GM19438 (cell line): ENCODE data around the gene LSAMP.

ENCODE experiments used
- ATAC-seq: cut with Tn5 transposase; IDR thresholded peaks from one replicate; pipeline ENCODE4 v1.9.1; 2021; ENCODE audit warnings: low read depth; ENCODE audit not compliant: unreplicated experiment

Gene LSAMP

DNA sequence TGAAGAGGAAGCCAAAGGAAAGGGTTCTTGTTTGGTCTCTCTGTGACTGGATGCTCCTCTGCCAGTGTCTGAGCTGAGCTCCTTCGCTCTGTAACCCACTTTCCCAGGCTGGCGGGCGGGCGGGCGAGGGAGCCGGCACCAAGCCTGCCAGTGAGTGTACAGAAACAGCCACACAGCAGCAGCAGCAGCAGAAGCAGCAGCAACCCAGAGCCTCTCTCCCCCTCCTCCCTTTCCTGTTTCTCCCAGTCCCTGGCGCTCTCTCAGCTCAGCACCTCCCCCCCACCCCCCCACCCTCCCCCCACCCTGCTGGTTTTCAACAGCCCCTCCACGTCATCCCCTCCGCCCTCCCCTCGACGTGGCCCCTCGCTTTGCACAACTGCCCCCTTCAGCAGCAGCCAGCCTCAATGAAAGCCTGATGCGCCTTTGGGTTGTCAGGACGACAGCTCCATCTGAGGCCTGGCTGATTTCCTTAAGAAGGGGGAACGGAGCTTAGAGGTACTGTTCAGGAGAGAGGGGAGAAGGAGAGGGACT is at the start of gene LSAMP:
Gene LSAMP, minus strand, starts transcription at position 177 of the 531 bp plus-strand sequence.
- no peak for ATAC-seq

DNA sequence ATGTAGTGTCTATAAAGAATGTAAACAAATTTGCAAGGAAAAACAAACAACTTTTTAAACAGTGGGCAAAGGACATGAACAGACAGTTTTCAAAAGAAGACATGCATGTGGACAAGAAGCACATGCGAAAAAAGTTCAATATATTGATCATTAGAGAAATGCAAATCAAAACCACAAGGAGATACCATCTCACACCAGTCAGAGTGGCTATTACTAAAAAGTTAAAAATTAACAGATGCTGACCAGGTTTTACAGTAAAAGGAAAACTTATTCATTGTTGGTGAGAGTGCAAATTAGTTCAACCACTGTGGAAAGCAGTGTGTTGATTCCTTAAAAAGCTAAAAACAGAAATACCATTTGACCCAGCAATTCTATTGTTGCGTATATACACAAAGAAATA is 47.1 kb upstream of the LSAMP start:
- ATAC-seq: no peak

DNA sequence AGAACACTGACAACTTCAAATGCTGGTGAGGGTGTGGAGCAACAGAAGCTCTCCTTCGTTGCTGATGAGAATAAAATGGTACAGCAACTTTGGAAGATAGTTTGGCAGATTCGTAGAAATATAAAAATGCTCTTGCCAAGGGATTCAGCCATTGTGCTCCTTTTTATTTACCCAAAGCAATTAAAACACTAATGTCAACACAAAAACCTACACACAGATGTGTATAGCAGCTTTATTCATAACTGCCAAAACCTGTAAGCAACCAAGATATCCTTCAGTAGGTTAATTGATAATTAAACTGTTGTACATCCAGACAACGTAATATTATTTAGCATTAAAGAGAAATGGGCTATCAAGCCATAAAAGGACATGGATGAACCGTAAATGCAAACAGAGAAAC is 37.8 kb upstream of the LSAMP start:
- ATAC-seq: no peak

DNA sequence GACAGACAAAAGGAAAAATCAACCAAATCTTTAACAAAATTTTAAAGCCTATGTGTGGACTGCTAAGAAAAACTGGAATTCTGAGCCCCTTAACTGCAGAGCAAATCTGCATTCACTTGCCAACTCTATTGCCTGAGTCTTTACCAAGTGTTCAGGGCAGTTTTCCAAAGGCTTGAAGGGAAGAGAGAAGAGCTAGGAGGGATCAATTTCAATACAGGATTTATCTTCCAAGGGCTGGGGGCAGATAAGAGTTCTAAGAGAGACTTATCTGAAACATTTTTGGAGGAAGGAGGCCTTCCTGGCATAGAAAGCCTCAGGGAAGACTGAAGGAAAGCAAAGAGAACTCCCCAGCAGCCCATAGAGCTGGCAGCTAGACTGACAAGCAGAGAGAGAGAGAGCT is 31.4 kb upstream of the LSAMP start:
- ATAC-seq: no peak

DNA sequence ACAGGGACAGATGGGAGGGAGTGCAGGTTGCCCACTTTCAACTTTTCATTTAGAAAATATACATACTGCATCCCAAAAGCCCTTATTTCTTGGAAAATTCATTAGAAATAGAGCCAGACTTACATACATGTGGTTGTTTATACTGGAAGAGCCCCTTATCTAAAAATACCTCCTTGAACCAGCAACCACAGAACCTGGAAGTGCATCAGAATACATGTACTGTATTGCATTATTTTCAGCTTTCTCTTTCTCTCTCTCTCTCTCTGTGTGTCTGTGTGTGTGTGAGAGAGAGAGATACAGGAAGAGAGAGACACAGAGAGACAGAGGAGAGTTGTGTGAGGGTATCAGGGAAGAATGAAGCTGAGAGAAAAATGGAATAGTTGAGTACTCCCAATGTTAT is 29.5 kb upstream of the LSAMP start:
- no peak for ATAC-seq

DNA sequence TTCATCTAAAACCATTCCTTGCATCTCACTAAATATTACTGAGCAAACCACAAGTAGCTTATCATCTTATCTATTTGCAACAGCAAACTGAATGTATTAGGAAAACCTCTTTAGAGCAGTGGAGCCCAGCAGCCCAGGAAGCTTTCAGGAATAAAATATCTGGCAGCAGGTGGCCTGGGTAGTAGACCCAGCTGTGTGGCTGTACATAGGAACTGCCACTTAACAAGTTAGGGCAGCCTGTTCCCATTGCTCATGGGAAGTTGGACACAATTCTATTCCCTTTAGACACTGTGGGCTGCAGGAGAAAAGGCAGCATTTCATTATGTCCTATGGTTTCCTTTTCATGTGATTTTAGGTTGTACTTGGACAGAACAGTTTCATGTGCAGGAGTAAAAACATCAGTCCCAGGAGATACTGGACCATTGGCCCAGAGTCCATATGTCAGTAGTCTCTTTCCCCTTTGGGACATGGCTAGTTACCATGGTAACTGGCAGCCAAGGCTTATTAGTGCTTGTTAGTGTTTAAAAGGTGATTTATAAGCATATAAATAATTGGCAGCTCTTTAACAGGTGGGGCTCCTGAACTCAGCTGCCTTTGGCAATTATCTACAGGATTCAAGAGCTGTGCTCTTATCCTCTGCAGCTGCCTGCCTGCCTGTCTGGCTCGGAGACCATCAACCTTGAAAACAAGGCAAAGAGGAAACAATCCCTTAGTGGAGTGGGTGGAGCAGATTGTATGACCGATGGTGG is 28.9 kb upstream of the LSAMP start:
- ATAC-seq: no peak

DNA sequence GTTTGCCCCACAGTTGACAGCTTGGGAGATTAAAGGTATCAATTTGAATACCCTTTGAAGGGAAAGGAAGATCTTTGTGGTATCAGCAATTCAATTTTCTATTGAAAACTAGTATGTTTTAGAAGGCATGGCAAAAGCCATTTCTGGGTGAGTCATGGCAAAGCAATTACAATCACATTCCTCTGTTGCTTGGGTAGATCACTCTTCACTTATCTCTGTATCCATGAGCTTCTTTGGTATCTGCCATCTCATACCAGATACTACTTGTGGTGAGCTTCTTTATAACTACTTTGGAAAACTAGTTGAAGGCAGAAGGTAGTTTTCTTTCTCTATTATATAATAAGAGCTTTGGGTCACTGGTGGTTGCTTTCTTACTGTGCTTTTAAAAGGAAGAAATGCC is 28.3 kb upstream of the LSAMP start:
- no peak for ATAC-seq

DNA sequence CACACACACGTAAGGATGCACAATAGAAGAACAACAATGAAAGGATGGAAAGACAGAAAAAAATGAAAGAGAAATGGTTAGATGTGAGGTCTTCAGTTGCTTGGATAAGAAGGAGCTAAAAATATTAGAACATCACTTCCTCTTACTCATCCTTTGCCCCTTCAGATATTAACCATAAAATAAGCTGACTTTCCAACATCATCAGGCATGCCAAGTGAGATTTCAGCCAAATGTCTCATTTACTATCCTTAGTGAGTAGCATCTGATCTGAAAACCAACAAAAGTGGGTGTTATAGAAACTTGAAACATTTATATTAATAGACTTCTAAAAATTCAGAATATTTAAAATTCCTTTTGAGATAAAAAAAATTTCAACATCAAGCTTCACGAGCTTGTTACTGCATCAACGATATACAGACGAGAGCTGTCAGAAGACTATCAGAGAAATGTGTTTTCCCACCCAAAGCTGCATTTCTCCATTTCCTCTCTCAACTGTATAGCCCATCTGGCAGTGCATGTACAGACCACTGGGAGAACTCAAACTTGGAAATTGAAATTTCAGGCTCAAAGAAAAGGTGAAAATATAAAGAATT is 25.4 kb upstream of the LSAMP start:
- no peak for ATAC-seq

DNA sequence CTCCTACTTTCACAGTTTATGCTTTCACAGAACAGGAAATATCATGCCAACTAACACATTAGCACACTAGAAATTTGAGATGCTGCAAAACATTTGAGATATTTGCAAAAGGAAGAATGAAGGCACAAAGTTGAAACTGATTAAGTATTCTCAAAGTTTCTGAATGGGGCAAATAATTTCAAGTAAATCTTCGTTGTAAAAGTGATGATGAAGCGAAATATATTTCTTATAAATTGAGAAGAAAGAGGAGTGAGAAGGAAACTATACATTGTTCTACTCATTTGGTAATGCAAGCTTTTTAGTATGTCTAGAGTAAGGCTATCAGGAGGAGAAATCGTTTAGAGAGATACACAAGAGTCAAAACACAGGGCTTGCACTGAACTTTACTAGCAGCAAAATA is 24.3 kb upstream of the LSAMP start:
- ATAC-seq: no peak

DNA sequence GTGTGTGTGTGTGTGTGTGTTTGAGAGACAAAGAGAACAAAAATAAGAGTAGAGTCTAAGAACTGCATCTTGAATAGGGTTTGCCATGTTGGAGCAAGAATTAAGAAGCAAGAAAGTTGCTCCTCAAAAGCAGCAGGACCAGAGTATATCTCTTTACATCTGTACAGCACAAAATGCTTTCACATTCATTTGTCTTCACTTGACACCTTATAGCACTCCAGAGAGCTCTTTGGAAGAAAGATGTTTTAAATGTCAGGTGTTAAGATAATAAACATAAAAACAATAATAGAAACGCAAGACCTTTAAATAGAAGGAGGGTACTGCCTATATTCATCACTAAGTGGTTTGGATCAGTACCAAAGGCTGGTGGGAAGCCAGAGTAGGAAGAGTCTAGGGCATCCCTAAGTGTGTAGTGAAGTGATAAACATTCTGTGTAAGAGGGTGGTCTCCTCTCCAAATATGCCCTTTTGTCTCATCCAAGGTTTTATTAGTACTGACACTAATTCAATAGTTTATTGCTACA is 19.1 kb upstream of the LSAMP start:
- no peak for ATAC-seq

DNA sequence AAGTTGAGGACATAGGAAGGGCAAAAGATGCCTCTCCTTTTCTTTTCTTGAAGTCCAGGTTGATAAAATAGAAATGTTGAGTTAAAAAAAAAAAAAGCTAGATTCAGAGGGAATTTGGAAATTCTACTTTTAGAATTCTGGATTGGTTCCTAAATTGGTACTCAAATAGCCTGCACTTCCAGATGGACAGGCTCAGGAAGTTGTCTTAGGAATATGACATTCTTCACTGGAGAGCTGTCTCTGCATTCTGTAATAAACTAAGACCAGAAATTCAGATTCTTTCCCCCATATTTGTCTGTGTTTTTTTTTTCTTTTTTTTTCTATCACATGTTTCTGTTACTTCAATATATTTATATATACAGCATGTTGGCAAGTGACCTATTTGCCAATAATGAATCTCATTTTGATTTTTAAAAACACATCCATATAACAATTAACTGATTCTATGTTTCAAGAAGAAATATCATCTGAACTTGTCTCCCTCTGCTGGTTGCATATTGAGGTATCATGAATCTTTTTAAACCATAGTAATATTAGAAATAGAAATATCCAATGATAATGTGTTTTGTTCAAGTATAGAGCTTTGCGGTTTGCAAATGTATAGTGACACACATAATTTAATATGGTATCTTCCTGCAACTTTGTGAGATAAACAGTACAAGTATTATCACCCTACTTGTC is 8.5 kb upstream of the LSAMP start:
- ATAC-seq: no peak

DNA sequence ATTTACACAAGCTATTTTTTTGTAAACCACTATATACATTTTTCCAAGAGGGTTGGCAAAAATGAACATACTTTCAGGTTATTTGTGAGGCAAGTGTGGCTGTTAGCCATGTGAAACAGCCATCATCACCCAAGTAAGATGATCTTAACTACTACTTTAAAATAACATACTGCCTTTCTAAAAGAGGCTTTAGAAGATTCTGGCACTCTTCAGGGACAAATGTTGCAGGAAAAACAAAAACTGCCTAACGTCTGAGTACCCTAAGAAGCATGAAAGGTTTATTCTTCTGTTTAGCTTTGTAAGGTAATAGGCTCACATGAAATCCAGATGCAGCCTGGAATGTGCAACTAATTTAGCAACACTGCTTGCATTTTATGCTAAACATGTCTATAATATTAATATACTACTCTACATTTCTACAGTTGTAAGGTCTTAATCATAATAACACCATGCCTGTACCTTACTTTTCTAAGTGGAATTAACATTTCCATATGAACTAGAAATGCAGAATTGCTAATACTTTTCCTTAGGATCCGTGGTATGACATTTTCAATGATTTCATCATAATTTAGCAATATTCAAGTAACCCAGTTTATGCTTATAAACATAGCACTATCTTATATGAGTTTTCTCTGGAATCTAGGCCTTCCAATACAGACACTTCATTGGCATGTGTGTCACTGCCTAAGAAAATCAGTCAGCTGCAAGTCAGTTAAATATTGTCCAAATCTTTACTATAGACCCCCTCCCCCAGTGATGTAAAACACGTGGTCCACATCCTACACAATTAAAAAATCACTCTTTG is 4.5 kb upstream of the LSAMP start:
- no peak for ATAC-seq

DNA sequence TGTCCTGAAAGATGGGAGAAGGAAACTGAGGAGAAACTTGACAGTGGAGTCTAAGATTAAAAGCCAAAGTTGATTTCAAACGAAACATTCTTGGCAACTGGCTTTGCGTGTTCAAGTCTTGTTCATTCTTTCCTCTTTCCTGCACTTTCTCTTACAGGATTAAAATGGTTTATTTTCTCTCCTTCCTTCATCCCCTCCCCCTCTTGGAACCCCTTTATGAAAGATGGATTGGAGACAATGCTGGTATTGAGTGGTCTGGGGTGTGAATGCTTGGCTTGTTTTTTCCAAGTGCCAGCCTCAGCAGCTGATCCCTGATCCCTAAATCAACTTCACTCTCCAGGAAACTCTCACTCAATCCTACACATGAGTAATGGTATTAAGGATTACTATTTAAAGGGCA is 703 bp upstream of the LSAMP start:
- ATAC-seq: no peak

DNA sequence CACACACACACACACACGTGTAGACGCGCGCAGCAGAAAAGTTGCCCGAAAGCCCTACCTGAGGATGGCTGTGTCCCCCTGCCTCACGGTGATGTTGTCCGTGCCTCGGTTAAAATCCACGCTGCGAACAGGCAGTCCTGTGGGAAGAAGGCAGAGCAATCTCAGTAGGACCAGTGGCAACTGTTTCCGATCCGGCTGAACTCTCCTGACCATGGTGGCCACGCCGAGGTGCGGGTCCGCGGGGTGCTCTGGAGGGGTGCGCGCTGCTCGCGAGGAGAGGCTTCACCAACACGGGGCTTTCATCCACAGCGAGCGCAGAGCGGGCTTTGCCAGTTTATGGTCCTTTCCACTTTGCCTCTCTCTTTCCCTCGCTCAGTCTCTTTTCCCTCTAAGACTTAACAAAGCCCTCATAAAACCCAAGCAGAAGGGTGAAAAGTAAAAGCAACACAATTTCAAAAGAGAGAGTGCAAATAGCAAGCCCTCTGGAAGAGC is 422 bp downstream of the LSAMP start:
- no peak for ATAC-seq

DNA sequence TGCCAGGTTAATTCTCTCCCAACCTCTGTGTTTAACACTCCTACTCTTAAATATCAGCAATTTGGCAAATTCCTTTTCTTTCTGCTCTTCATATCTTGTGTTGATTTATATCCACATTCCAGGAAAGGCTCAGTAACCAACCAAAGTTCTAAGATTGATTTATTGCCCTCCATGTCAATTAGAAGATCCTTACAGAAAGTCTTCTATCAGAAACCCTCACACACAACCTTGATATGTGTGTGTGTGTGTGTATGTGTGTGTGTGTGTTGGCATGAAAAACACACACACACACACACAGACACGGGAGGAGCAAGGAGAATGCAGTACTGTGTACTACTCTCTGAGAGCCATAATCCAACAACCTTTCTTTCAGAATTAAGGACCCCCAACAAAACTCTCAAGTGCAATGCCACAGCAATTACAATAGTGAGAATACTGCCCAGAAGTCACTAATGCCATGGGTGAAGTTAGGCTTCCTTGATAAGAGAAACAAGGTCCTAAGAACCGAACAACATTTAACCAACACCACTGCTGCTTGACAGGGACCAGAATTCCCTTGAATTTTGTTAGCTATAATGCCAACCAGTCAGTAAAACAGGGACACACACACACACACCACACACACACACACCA is 1.1 kb downstream of the LSAMP start:
- no peak for ATAC-seq

DNA sequence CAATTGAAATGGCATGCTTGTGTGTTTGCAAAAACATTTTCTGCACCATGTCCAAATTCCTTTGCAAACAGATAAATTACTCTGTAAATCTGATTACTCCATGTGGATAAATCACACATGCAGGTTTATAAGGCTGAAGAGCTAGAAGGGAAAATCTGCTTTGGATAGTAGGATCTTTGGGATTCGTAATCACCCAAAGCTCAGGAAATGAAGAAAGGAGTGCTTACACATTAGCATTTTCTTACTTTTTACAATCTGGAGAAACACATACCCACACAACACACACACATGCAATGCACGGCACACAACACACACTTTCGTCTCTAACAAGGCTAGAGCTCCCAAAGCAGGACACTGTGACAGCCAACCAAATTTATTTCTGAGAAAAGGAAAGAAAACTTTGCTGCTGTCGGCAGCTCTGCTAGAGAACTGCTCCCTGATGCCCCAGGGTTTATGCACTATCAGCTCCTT is 2.1 kb downstream of the LSAMP start:
- ATAC-seq: no peak

DNA sequence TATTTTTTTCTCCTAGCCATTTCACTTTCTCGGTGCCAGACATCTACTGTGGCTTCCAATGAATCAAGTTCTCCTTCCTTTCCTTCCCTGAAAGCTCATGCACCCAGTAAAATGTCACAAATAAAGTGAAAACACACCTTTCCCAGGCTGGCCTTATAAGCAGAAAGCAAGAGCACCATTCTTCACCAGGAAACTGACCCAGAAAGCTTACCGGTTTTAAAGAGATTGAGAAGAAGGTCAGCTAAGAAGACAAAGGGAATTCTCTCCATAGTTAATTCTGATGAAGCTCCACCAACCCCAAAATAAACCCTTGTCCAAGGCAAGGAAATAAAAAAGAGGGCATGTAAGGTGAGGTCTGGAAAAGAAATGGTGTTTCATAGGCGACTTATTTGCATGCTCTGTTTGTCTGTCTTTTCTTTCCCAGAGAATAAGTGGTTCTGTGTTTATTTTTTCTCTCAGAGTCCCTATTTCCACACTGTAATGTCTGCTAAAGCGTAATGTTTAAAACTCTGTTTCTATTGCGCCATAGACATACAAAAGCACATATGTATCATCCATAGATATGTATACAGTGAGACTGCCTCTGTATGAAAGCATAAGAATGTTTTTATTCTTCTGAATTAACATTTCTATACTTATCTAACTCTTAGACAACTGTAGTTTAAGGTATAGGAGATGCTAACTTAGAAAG is 2.8 kb downstream of the LSAMP start:
- ATAC-seq: no peak

DNA sequence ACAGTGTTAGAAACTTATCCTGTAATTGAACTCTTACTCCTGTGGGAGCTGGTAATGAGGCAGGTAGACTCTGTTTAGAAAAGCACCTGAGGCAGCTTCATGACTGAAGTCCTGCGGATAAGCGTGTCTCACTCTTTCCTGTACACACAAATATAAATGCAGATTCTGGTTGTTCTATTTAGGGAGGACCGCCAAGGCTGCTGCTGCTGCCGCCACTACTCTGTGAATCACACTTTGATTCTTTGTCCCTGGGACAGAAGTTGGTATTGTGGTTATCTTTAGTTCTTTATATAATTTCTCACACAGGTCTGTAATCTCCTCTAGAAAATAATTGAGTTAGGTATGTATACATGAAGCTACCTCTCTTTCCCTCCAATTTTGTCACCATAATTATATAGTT is 3.6 kb downstream of the LSAMP start:
- ATAC-seq: no peak

DNA sequence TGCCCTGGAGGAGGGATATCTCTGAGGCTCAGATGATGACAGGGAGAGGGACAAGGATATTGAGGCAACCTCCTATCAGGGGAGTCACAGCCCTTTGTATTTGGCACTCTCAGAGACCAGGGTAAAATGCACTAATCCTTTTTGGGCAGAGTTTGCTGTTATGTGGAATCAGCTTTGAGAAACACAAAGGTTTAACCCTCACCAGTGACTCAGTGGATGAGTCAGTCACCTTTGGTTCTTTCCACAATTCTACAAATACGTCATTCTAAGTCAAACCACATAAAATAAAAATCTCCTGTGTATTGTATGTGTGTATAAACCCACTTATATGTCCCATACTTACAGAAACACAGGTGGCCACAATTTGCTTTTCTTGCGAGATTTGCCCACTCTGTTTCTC is 5.1 kb downstream of the LSAMP start:
- ATAC-seq: no peak
